GM21717 (cell line): ENCODE results near the gene BAHD1.

Experiments used
- ATAC-seq: cut with Tn5 transposase; IDR thresholded peaks from one replicate; pipeline ENCODE4 v1.9.1; 2021; ENCODE audit warnings: mild to moderate bottlenecking, moderate library complexity; ENCODE audit not compliant: unreplicated experiment

Gene BAHD1

GRCh38 chr15:40464595-40465185 lies 23.9 kb downstream of the BAHD1 start:
- ATAC-seq: no peak

GRCh38 chr15:40465939-40466338 lies 25.2 kb downstream of the BAHD1 start:
- ATAC-seq: no peak

GRCh38 chr15:40466426-40467260 lies 25.9 kb downstream of the BAHD1 start:
- ATAC-seq: no peak

- no peak for ATAC-seq
These were observed 26.5 kb downstream of the BAHD1 start for GRCh38 chr15:40467261-40467615.

- no peak for ATAC-seq
These were observed 28.2 kb downstream of the BAHD1 start for GRCh38 chr15:40468898-40469331.

GRCh38 chr15:40469776-40470390 lies 29.1 kb downstream of the BAHD1 start:
- ATAC-seq: no peak

- ATAC-seq: peak; percentile 50
These were observed 29.8 kb downstream of the BAHD1 start, which contains the start of gene CHST14 for GRCh38 chr15:40470423-40471104. Gene CHST14, plus strand, starts transcription at chr15:40470984. Its CDS starts 230 bp downstream, at chr15:40471214.

- ATAC-seq: peak; percentile 19
These were observed 30.5 kb downstream of the BAHD1 start for GRCh38 chr15:40471105-40471807.

- peak; percentile 6 for ATAC-seq
These were observed 31.0 kb downstream of the BAHD1 start for GRCh38 chr15:40471808-40472150.

GRCh38 chr15:40472171-40472727 lies 31.5 kb downstream of the BAHD1 start:
- no peak for ATAC-seq

- no peak for ATAC-seq
These were observed 33.8 kb downstream of the BAHD1 start for GRCh38 chr15:40474581-40474980.

GRCh38 chr15:40477642-40478327 lies 37.0 kb downstream of the BAHD1 start:
- ATAC-seq: no peak

GRCh38 chr15:40479024-40479423 lies 38.3 kb downstream of the BAHD1 start:
- no peak for ATAC-seq

GRCh38 chr15:40481341-40482074 lies 40.8 kb downstream of the BAHD1 start:
- ATAC-seq: no peak

GRCh38 chr15:40483919-40484318 lies 43.2 kb downstream of the BAHD1 start:
- ATAC-seq: no peak

- ATAC-seq: no peak
These were observed 45.5 kb downstream of the BAHD1 start for GRCh38 chr15:40486066-40486770.

- ATAC-seq: no peak
These were observed 47.3 kb downstream of the BAHD1 start for GRCh38 chr15:40487816-40488682.
